Lower lobe of right lung (tissue), 2 donors: ENCODE measurements around the gene SBF1. TPM values are rescaled to one million over a fixed set of nuclear protein-coding genes. Genes with fewer than 3 reads are reported as not detected.

Experiments used
- ATAC-seq, 2 donors: fragments of 200-7000 bp; cut with Tn5 transposase; one replicate each; pipeline ENCODE4 v1.9.1; 2020 to 2022; ENCODE audit warnings: mild to moderate bottlenecking in 2 of 2, moderate library complexity in 2 of 2
- DNase-seq: peaks from one replicate; pipeline ENCODE4 v3.0.0-alpha.2; 2020
- H3K27ac ChIP-seq: fragments of 200-600 bp; one replicate; pipeline ENCODE4 v1.8.0; 2022
- H3K27me3 ChIP-seq: fragments of 200-600 bp; one replicate; pipeline ENCODE4 v1.8.0; 2022; ENCODE audit warnings: low read depth
- H3K36me3 ChIP-seq: fragments of 200-600 bp; one replicate; pipeline ENCODE4 v1.8.0; 2022; ENCODE audit warnings: mild to moderate bottlenecking
- H3K4me1 ChIP-seq: fragments of 200-600 bp; one replicate; pipeline ENCODE4 v1.8.0; 2022
- H3K4me3 ChIP-seq: fragments of 200-600 bp; one replicate; pipeline ENCODE4 v1.8.0; 2022; ENCODE audit warnings: mild to moderate bottlenecking
- H3K9me3 ChIP-seq: fragments of 200-600 bp; one replicate; pipeline ENCODE4 v1.8.0; 2022
- CTCF ChIP-seq: fragments of 200-600 bp; IDR thresholded peaks from one replicate; pipeline ENCODE4 v1.8.0; 2022; ENCODE audit warnings: antibody characterized with exemption, mild to moderate bottlenecking
- intact Hi-C: fragments of 100-400 bp; cut with DNase I; formaldehyde crosslinking; loops from one replicate; pipeline ENCODE4 v1.11.0; 2022
- total RNA-seq: library from RNA; stranded (reverse); fragmentation: NEBNext Ultra II Directional; extraction: Animal tissue kit (Norgen Biotek cat#: 25700); gene quantifications from one replicate; pipeline ENCODE4 v1.2.1, GENCODE V29; 2021
- donor health status: DM: no; HTN: yes; CAD: no; lungs with severe emphysema.

SBF1 gene
- total RNA-seq, 1 donor from 2014 or later, result 59.0 TPM

DNA sequence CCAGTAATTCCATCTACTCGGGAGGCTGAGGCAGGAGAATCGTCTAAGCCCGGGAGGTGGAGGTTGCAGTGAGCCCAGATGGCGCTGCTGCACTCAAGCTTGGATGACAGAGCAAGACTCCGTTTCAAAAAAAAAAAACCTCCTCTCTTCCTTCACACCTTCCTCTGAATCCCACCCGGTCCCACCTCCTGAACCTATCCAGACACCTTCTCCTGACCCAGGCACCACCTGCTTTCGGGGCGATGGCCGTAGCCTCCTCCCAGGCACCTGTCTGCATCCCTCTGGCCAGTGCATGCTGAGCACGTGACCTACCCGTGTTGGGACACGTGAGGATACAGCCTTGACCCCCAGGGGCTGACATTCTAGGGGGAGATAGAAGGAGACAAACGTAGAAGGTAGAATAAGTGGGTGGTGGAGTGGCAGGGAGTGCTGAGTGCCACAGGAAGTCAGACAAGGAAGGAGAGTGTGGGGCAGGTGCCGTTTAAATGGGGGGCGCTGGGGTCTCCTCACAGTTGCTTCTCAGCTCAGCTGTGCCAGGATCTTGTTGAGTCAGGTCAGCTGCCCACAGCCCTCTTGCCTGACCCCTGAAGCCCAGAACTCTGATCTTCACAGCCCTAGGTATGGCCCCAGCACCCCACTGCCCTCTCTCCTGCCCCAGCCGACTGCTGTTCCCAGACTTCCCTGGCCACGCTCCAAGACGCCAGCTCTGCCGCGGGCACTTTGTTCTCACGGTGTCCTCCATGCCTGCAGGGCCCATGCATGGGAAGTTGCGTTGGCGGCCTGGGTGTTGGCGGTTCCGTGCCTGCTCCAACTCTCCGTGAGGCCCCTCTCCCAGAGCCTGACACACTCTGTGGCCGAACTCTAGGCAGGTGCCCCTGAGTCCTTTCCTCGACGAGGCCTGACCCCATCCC is 10.6 kb upstream of the SBF1 start:
- no peak overlapping the region for H3K27ac ChIP-seq
- H3K4me3 ChIP-seq, result no peak overlapping the region
- peaks cover 17% of the 10 kb centered on the region for H3K4me1 ChIP-seq
- TF ChIP-seq CTCF, result no peak
- peak; percentile 67 for DNase-seq
- no peaks in the 10 kb centered on the region for H3K9me3 ChIP-seq
- intact Hi-C loops, result no loop called here
- peak; percentile 27 to 32 for ATAC-seq
- peaks cover 52% of the 10 kb centered on the region for H3K27me3 ChIP-seq
- H3K36me3 ChIP-seq, result no peaks in the 10 kb centered on the region

DNA sequence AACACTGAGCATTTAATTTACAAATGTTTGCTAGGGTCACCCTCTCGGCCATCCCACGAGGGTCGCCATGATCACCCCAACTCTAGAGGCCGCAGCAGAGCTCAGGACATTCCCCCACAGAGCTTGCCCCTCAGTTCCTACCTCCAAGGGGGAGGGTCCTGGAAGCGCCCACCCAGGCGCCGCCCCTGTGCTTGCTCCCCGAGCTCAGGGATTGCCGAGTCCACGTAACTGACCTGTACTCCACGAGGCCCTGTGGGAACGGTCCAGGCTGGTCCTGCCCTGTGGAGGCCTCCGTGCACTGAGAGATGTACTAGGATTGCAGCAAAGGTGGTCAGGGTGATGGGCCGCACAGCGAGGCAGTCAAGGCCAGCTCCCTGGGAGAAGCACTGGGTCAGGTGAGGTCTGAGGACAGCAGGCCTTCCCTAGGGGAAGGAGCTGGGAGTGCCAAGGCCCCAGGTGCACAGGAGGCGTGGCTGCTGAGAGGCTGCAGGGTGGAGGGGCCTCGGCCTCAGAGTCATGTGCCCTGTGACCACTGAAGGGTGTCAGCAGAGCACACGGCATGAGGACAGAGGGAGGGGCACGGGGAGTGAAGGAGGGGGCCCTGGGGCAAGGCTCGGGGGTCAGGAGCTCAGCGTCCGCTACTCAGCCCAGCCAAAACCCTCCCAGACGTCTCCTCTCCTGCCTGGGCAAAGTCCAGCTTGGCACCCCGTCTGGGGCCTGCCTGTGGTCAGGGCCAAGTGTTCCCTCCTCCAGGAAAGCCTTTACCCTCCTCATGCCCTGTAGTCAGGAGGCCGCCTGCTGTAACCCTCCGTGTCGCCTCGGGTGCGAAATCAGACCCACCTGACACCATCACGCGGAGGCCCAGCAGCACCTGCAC is 9.4 kb upstream of the SBF1 start:
- Histone ChIP-seq H3K4me1 (peaks cover 17% of the 10 kb centered on the region), H3K27me3 (peaks cover 52% of the 10 kb centered on the region), H3K27ac (no peak overlapping the region), H3K9me3 (no peaks in the 10 kb centered on the region), H3K36me3 (no peaks in the 10 kb centered on the region), H3K4me3 (no peak overlapping the region)
- DNase-seq (no peak), ATAC-seq (no peak)
- no peak for TF ChIP-seq CTCF
- intact Hi-C loops, result no loop called here

DNA sequence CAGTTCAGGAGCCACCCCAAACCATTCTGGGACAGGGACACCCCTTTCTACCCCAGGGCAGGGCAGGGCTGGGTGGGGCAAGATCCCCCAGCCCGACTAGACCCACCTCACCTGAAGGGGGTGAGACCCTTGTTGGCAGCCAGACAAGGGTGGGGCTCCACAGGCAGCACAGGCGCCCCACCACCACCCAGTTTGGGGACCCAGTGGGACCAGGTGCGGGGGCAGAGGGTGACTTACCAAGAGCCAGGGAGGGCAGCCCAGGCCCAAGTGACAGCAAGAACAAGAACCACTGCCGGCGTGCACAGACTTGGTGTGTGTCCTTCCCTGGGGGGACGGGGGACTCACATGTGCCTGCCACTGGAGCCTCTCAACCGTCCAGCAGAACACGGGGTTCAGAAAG is 8.7 kb upstream of the SBF1 start:
- Histone ChIP-seq H3K36me3 (no peaks in the 10 kb centered on the region), H3K4me3 (no peak overlapping the region), H3K9me3 (no peaks in the 10 kb centered on the region), H3K27ac (no peak overlapping the region), H3K4me1 (peaks cover 17% of the 10 kb centered on the region), H3K27me3 (peaks cover 59% of the 10 kb centered on the region)
- no peak for ATAC-seq
- DNase-seq, result no peak
- intact Hi-C loops, result no loop called here
- TF ChIP-seq CTCF, result no peak

DNA sequence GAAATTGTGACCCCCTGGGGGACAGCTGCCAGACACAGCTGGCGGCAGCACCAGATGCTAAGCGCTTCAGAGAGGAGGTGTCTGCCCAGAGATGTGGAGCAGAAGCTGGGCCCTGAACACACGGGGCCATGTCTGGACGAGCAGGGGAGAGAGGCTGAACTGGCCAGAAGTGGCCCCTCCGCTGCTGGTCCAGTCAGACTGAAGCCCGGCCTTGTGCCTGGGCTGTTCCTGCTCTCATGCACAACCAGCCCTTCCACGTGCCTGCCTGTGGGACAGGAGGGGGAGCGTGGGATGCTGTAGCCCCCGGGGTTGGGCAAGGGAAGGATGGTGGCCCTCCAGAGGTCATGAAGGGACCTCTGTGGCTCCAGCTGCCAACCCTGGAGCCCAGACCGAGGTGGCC is 8.3 kb upstream of the SBF1 start:
- H3K27me3 ChIP-seq, result peaks cover 58% of the 10 kb centered on the region
- no peak overlapping the region for H3K4me3 ChIP-seq
- DNase-seq (no peak), ATAC-seq (no peak)
- no peaks in the 10 kb centered on the region for H3K36me3 ChIP-seq
- intact Hi-C loops, result no loop called here
- H3K9me3 ChIP-seq, result no peaks in the 10 kb centered on the region
- H3K4me1 ChIP-seq, result peaks cover 17% of the 10 kb centered on the region
- TF ChIP-seq CTCF, result no peak
- no peak overlapping the region for H3K27ac ChIP-seq

DNA sequence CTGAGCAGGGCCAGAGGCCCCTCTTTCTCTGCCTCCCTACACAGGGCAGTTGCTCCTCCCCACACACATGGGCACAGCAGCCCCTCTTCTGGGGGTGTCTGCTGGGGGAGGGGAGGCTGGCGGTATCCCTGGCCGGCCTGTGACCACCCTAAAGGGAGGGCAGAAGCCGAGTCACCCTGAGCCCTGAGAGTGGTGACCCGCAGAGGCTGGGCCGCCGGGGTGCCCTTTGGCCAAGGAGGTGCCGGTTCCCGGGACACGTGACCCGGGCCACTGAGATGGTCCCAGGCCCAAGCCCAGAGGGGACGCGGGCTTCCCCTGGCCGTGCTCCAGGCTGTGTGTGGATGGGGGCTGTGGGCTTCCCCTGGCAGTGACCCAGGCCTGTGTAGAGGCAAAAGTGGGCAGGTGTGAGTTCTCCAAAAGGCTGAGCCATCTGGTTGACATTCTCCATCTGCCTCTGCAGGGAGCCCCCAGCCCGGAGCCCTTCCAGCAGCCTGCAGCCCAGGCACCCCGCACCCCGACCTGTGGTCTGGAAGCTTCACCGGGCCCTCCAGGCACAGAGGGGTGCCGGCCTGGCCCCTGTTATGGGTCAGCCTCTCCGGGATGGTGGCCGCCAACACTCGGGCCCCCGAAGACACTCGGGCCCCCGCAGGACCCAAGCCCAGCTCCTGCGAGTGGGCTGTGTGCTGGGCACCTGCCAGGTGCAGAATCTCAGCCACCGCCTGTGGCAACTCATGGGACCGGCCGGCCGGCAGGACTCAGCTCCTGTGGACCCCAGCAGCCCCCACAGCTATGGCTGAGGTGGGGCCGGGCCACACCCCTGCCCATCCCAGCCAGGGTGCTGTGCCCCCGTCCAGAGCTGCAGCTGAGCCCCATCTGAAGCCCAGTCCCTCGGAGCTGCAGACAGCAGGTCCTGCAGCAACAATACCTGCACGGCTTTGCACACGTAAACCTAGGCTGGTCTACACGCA is 7.6 kb upstream of the SBF1 start:
- intact Hi-C loops, result no loop called here
- Histone ChIP-seq H3K9me3 (no peaks in the 10 kb centered on the region), H3K4me3 (peak overlapping the region; percentile 61), H3K4me1 (peaks cover 17% of the 10 kb centered on the region), H3K36me3 (no peaks in the 10 kb centered on the region), H3K27ac (no peak overlapping the region), H3K27me3 (peaks cover 51% of the 10 kb centered on the region)
- no peak for DNase-seq
- TF ChIP-seq CTCF, result no peak
- no peak for ATAC-seq
